ENCODE results near the gene WDFY4. TPM values are rescaled to one million over a fixed set of nuclear protein-coding genes. Genes with fewer than 3 reads are reported as not detected.

Gene WDFY4
- total and polyA plus RNA-seq, 2 donors (not counting 3 experiments of a cell fraction or from before 2014, with no cell fraction given): 10.1 to 10.2 TPM

DNA sequence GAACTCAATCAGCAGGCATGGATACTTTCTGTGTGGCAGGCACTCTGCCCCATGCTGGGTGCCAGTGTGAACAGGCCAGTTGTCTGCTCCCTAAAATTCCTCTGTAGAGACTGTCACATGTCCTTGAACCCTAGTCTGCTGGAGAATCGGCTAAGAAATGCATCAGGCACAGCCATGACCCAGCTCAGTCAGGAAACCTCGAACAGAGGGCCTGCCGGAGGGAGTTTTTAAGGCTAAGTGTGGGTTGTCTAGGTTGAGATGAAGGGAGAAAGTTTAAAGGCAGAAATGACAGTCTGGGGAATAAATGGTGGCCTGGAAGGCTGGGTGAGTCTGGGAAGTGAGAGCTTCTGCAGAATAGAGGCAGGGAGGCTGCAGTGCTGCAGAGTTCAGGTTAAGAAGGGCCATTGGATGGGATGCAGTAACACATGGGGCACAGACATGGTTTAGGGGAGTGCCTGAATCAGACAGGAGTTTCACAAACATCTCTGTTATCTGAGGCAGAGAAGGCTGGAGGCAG is 45.3 kb downstream of the WDFY4 start:
- Histone ChIP-seq H3K36me3 (ENCODE audit: control insufficient read depth in 2 of 2, extremely low read depth in 1 of 2, insufficient read depth in 2 of 2, low read length in 2 of 2) (no peaks in the 10 kb centered on the region), H4K20me1 (replicated peaks; ENCODE audit: control insufficient read depth, extremely low read depth, insufficient read depth, low read length) (no peaks in the 10 kb centered on the region), H3K9me3 (replicated peaks; ENCODE audit: control insufficient read depth, insufficient read depth, low read length) (no peaks in the 10 kb centered on the region), H3K4me2 (ENCODE audit: insufficient read depth, low read length) (no peak overlapping the region), H3K9ac (replicated peaks; ENCODE audit: extremely low read depth, insufficient read depth, low read length) (no peak overlapping the region), H3K4me1 (ENCODE audit: control insufficient read depth, extremely low read depth, insufficient read depth, low read length) (no peaks in the 10 kb centered on the region), H3K27ac (ENCODE audit: insufficient read depth, low read depth, low read length) (no peak overlapping the region), H3K27me3 (ENCODE audit: control insufficient read depth in 2 of 2, insufficient read depth in 2 of 2, low read length in 2 of 2) (no peaks in the 10 kb centered on the region), H3K79me2 (ENCODE audit: control insufficient read depth, insufficient read depth, low read length) (no peaks in the 10 kb centered on the region), H3K4me3 (replicated peaks in 1 of 3; ENCODE audit: insufficient read depth in 1 of 3, low read depth in 1 of 3, low read length in 3 of 3) (no peak overlapping the region), H2AFZ (ENCODE audit: low read depth, low read length) (no peak overlapping the region), H3K9me1 (replicated peaks; ENCODE audit: control insufficient read depth, extremely low read depth, insufficient read depth, low read length) (no peaks in the 10 kb centered on the region)
- FAIRE-seq (no peak), DNase-seq (ENCODE audit: low read depth, low spot score) (no peak)
- dilution Hi-C loops (cut with MboI; ENCODE audit: extremely low pct_ligation_motif_present, low sequenced_read_pairs) (no loop called here), intact Hi-C loops (cut with micrococcal nuclease) (no loop called here)
- POLR2A ChIA-PET: no interaction called here
- CTCF ChIA-PET: no interaction called here
- TF ChIP-seq EZH2 (IDR thresholded peaks at IDR 0.05; ENCODE audit: borderline replicate concordance, low read depth, low read length, severe bottlenecking) (no peak), MYC (IDR thresholded peaks at IDR 0.05; ENCODE audit: low read depth, low read length) (no peak), GATA2 (IDR thresholded peaks at IDR 0.05; ENCODE audit: insufficient read depth, insufficient read length, low read depth, low read length) (no peak), POLR2AphosphoS5 (IDR thresholded peaks at IDR 0.05; ENCODE audit: insufficient read depth, low read depth, low read length) (no peak), POLR2A (IDR thresholded peaks at IDR 0.05; ENCODE audit: low read depth, low read length) (no peak), FOS (IDR thresholded peaks at IDR 0.05; ENCODE audit: borderline replicate concordance, insufficient read depth, low read length) (no peak), JUN (IDR thresholded peaks at IDR 0.05; ENCODE audit: borderline replicate concordance, insufficient read depth, insufficient read length, low read depth) (no peak)
- TF ChIP-seq, protein P1, sequence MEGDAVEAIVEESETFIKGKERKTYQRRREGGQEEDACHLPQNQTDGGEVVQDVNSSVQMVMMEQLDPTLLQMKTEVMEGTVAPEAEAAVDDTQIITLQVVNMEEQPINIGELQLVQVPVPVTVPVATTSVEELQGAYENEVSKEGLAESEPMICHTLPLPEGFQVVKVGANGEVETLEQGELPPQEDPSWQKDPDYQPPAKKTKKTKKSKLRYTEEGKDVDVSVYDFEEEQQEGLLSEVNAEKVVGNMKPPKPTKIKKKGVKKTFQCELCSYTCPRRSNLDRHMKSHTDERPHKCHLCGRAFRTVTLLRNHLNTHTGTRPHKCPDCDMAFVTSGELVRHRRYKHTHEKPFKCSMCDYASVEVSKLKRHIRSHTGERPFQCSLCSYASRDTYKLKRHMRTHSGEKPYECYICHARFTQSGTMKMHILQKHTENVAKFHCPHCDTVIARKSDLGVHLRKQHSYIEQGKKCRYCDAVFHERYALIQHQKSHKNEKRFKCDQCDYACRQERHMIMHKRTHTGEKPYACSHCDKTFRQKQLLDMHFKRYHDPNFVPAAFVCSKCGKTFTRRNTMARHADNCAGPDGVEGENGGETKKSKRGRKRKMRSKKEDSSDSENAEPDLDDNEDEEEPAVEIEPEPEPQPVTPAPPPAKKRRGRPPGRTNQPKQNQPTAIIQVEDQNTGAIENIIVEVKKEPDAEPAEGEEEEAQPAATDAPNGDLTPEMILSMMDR (IDR thresholded peaks at IDR 0.05; ENCODE audit: extremely low read depth in 1 of 2, insufficient read depth in 1 of 2, low read depth in 1 of 2, low read length in 2 of 2): no peak
- TF ChIP-seq, protein P2, sequence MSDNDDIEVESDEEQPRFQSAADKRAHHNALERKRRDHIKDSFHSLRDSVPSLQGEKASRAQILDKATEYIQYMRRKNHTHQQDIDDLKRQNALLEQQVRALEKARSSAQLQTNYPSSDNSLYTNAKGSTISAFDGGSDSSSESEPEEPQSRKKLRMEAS (IDR thresholded peaks at IDR 0.05; ENCODE audit: insufficient read depth, insufficient read length): no peak
- BruUV-seq (replicated peaks): no TSS peak
